Fibroblast of mammary gland (primary cell): ENCODE results near the gene GSTT4.

Source experiments
- DNase-seq: peaks from one replicate; pipeline ENCODE4 v3.0.0-alpha.2; 2010; ENCODE audit warnings: low read depth
- H3K4me3 ChIP-seq: 2 replicates; pipeline ENCODE4 v1.5.1; 2011; ENCODE audit warnings: low read depth, mild to moderate bottlenecking, low read length, moderate library complexity; ENCODE audit not compliant: control insufficient read depth
- CTCF ChIP-seq: conservative IDR thresholded peaks from 2 replicates; pipeline ENCODE4 v1.5.1; 2011; ENCODE audit warnings: low read depth, low read length, inconsistent platforms; ENCODE audit not compliant: control insufficient read depth, insufficient read depth

Gene GSTT4

DNA sequence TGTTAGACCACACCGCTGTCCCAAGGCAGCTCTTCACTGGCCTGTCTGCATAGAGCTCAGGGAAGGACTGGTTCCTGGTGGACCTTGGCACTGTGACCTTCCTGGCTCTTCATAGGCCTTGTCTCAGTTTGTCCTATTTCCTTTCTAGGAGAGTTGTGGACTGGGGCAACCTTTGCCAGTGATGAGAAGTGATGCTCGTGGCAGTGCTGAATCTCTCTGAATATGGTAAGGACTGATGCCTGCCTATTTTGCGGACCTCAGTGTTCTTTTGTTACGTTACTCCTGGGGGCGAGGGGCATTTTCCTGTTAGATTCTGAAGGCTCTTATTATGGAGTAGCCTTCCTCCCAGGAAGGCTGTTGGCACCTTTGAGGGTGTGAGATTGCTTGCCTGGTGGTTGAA lies 30.0 kb upstream of the GSTT4 start:
- DNase-seq, result no peak
- H3K4me3 ChIP-seq, result no peak overlapping the region
- no peak for TF ChIP-seq CTCF

GRCh38 chr22:24033731-24034130 lies 28.5 kb upstream of the GSTT4 start:
- TF ChIP-seq CTCF, result no peak
- H3K4me3 ChIP-seq, result no peak overlapping the region
- no peak for DNase-seq

DNA sequence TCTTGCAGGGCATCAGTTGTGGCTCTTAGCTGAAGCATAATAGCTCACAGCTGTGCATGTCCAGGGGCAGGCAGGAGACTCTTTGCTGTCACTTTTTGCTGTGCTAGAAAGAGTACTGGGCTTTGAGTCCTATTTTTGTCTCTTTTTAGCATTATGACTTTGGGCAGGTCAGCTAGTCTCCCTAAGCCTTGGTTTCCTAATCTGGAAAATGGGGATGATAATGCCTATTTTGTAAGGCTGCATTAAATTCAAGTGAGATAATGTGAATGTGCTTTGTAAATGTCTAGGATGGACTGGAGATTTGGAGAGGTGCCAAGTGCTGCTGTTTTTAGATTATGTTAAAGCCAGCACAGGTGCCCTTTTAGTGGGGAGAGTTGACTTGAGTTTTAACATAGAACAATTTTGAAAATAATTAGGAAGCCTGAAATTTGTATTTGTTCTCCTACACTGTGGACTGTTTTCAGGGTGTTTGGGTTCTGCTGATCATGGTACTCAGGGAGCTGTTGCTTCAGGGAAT lies 25.0 kb upstream of the GSTT4 start:
- no peak for TF ChIP-seq CTCF
- no peak for DNase-seq
- no peak overlapping the region for H3K4me3 ChIP-seq

DNA sequence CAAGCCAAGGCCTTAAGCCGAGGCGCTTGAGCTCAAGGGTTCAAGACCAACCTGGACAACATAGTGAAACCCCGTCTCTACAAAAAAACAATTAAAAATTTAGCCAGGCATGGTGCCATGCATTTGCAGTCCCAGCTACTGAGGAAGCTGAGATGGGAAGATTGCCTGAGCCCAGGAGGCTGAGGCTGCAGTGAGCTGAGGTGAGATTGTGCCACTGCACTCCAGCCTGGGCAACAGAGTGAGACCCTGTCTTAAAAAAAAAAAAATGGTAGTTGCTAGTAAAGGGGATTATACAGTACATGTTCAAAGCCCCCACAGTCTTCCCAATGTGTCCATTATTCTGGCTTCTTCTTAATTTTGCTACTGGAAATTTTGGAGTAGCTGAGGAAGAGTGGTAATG lies 24.1 kb upstream of the GSTT4 start:
- no peak for TF ChIP-seq CTCF
- DNase-seq, result no peak
- no peak overlapping the region for H3K4me3 ChIP-seq

GRCh38 chr22:24028533-24028932 lies 23.3 kb upstream of the GSTT4 start:
- no peak for TF ChIP-seq CTCF
- no peak for DNase-seq

GRCh38 chr22:24027991-24028390 lies 22.7 kb upstream of the GSTT4 start:
- no peak for TF ChIP-seq CTCF
- no peak overlapping the region for H3K4me3 ChIP-seq
- DNase-seq, result no peak

More at GRCh38 chr22:24028533-24028932, 23.3 kb upstream of the GSTT4 start:
- no peak overlapping the region for H3K4me3 ChIP-seq

DNA sequence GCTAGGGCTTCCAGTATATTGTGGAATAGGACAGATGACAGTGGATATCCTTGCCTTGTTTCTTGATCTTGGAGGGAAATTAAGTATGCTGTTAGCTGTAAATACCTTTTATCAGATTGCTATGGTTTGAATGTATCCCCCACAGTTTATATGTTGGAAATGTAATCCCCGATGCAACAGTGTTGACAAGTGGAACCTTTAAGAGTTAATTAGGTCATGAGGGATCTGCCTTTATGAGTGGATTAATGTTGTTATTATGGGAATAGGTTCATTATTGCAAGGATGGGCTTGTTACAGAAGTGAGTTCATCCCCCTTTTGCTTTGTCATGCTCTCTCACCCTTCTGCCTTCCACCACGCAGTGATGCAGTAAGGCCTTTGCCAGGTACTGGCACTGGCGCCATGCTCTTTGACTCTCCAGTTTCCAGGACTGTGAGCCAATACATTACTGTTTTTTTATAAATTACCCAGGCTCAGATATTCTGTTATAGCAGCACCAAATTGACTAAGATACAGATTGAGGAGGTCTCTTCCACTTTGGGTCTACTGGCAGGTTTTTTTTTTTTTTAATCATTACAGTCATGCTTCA lies 22.2 kb upstream of the GSTT4 start:
- TF ChIP-seq CTCF, result no peak
- peak; percentile 16 for DNase-seq
- no peak overlapping the region for H3K4me3 ChIP-seq
